Astrocyte (in vitro differentiated cells and primary cell): Measurements from ENCODE around the gene ZNF324B.
"Not testable (repeated sequence)": the region's sequence is repeated elsewhere in the genome, so short reads cannot be mapped to it uniquely, and the experiment has no call there.

ENCODE experiments used
- CTCF ChIP-seq: IDR thresholded peaks from 2 replicates; pipeline ENCODE4 v1.5.1; 2011; ENCODE audit warnings: low read depth, mild to moderate bottlenecking, inconsistent platforms, low read length, moderate library complexity; ENCODE audit not compliant: insufficient read depth
- EZH2 ChIP-seq: IDR thresholded peaks from 2 replicates; pipeline ENCODE4 v1.6.1; 2012; ENCODE audit warnings: mild to moderate bottlenecking, low read length, inconsistent platforms; ENCODE audit not compliant: insufficient read depth

DNA sequence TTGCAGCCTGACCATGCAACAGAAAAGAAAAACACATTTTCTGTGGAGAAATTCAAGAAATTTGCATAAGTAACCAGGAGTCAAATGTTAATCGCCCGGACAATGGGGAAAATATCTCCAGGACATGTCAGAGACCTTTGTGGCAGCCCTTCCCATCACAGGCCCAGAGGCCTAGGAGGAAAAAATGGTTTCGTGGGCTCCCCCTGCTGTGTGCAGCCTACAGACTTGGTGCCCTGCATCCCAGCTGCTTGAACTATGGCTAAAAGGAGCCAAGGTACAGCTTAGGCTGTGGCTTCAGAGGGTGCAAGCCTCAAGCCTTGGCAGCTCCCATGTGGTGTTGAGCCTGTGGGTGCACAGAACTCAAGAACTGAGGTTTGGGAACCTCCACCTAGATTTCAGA, 2.6 kb upstream of the ZNF324B start:
- not testable (repeated sequence) for TF ChIP-seq CTCF, EZH2
